ENCODE data around the gene CDK19.

CDK19 gene

GRCh38 chr6:110654096-110654820, 161.0 kb downstream of the CDK19 start:
- no peaks in the 10 kb centered on the region for H3K27me3 ChIP-seq (replicated peaks; ENCODE audit: control insufficient read depth, insufficient read depth, low read length)
- TF ChIP-seq CTCF (IDR thresholded peaks at IDR 0.05; ENCODE audit: insufficient read depth, low read length, poor library complexity, severe bottlenecking): no peak
- DNase-seq (ENCODE audit: extremely low read depth, insufficient read length): no peak
- no peaks in the 10 kb centered on the region; the same call in 1 of the 2 replicates for H3K36me3 ChIP-seq (ENCODE audit: control insufficient read depth, insufficient read depth, low read length)
- no peak overlapping the region for H3K4me3 ChIP-seq (replicated peaks; ENCODE audit: low read depth, low read length)

GRCh38 chr6:110653381-110653780, 161.9 kb downstream of the CDK19 start:
- Histone ChIP-seq H3K36me3 (ENCODE audit: control insufficient read depth, insufficient read depth, low read length) (no peaks in the 10 kb centered on the region), H3K27me3 (replicated peaks; ENCODE audit: control insufficient read depth, insufficient read depth, low read length) (no peaks in the 10 kb centered on the region)
- DNase-seq (ENCODE audit: extremely low read depth, insufficient read length): no peak

GRCh38 chr6:110652520-110652919, 162.7 kb downstream of the CDK19 start:
- TF ChIP-seq CTCF (IDR thresholded peaks at IDR 0.05; ENCODE audit: insufficient read depth, low read length, poor library complexity, severe bottlenecking): no peak
- no peaks in the 10 kb centered on the region for H3K36me3 ChIP-seq (ENCODE audit: control insufficient read depth, insufficient read depth, low read length)
- H3K27me3 ChIP-seq (replicated peaks; ENCODE audit: control insufficient read depth, insufficient read depth, low read length): no peaks in the 10 kb centered on the region
- H3K4me3 ChIP-seq (replicated peaks; ENCODE audit: low read depth, low read length): no peak overlapping the region
- no peak for DNase-seq (ENCODE audit: extremely low read depth, insufficient read length)

More at GRCh38 chr6:110653381-110653780, 161.9 kb downstream of the CDK19 start:
- no peak overlapping the region for H3K4me3 ChIP-seq (replicated peaks; ENCODE audit: low read depth, low read length)
- TF ChIP-seq CTCF (IDR thresholded peaks at IDR 0.05; ENCODE audit: insufficient read depth, low read length, poor library complexity, severe bottlenecking): no peak

- no peak for DNase-seq (ENCODE audit: extremely low read depth, insufficient read length)
- Histone ChIP-seq H3K27me3 (replicated peaks; ENCODE audit: control insufficient read depth, insufficient read depth, low read length) (no peaks in the 10 kb centered on the region), H3K4me3 (replicated peaks; ENCODE audit: low read depth, low read length) (no peak overlapping the region), H3K36me3 (ENCODE audit: control insufficient read depth, insufficient read depth, low read length) (peaks cover 3% of the 10 kb centered on the region)
- no peak for TF ChIP-seq CTCF (IDR thresholded peaks at IDR 0.05; ENCODE audit: insufficient read depth, low read length, poor library complexity, severe bottlenecking)
These were observed 164.5 kb downstream of the CDK19 start for GRCh38 chr6:110650755-110651154.

- Histone ChIP-seq H3K36me3 (ENCODE audit: control insufficient read depth, insufficient read depth, low read length) (peaks cover 3% of the 10 kb centered on the region), H3K27me3 (replicated peaks; ENCODE audit: control insufficient read depth, insufficient read depth, low read length) (no peaks in the 10 kb centered on the region), H3K4me3 (replicated peaks; ENCODE audit: low read depth, low read length) (no peak overlapping the region)
- TF ChIP-seq CTCF (IDR thresholded peaks at IDR 0.05; ENCODE audit: insufficient read depth, low read length, poor library complexity, severe bottlenecking): no peak
- DNase-seq (ENCODE audit: extremely low read depth, insufficient read length): no peak
These were observed 165.6 kb downstream of the CDK19 start for GRCh38 chr6:110649704-110650103.

Data from GM06990 (cell line).